ENCODE data around the gene DLGAP1. TPM values are rescaled to one million over a fixed set of nuclear protein-coding genes. Genes with fewer than 3 reads are reported as not detected.

Gene DLGAP1
- total RNA-seq, 1 experiment from 2014 or later, result 0.07 TPM

GRCh38 chr18:4207383-4207985, 247.6 kb downstream of the DLGAP1 start:
- TF ChIP-seq, protein P1, sequence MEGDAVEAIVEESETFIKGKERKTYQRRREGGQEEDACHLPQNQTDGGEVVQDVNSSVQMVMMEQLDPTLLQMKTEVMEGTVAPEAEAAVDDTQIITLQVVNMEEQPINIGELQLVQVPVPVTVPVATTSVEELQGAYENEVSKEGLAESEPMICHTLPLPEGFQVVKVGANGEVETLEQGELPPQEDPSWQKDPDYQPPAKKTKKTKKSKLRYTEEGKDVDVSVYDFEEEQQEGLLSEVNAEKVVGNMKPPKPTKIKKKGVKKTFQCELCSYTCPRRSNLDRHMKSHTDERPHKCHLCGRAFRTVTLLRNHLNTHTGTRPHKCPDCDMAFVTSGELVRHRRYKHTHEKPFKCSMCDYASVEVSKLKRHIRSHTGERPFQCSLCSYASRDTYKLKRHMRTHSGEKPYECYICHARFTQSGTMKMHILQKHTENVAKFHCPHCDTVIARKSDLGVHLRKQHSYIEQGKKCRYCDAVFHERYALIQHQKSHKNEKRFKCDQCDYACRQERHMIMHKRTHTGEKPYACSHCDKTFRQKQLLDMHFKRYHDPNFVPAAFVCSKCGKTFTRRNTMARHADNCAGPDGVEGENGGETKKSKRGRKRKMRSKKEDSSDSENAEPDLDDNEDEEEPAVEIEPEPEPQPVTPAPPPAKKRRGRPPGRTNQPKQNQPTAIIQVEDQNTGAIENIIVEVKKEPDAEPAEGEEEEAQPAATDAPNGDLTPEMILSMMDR (IDR thresholded peaks at IDR 0.05; ENCODE audit: insufficient read depth in 1 of 2, low read depth in 1 of 2, low read length in 1 of 2, severe bottlenecking in 1 of 2, unreplicated experiment in 1 of 2), result no peak
- ChIA-PET CTCF (no interaction called here), POLR2A (no interaction called here)
- Mint-ChIP-seq H3K36me3 (ENCODE audit: insufficient read depth, unreplicated experiment) (no peaks in the 10 kb centered on the region), H3K27me3 (ENCODE audit: insufficient read depth, unreplicated experiment) (peaks cover 10% of the 10 kb centered on the region), H3K4me1 (ENCODE audit: low read depth, unreplicated experiment) (no peaks in the 10 kb centered on the region), H3K4me3 (ENCODE audit: unreplicated experiment) (no peak overlapping the region), H3K27ac (ENCODE audit: unreplicated experiment) (no peak overlapping the region), H3K9me3 (ENCODE audit: unreplicated experiment) (no peaks in the 10 kb centered on the region)
- no peaks in the 10 kb centered on the region for H3K27me3 ChIP-seq (replicated peaks; ENCODE audit: control insufficient read depth, insufficient read depth, low read length)
- H3K36me3 ChIP-seq (ENCODE audit: control insufficient read depth, insufficient read depth, low read length), result no peaks in the 10 kb centered on the region
- no TSS peak for BruUV-seq (replicated peaks)
- no peaks in the 10 kb centered on the region for H3K9me3 ChIP-seq
- intact Hi-C loops (cut with micrococcal nuclease; ENCODE audit: unreplicated experiment), result no loop called here
- no peak overlapping the region for H3K4me3 ChIP-seq (ENCODE audit: low read depth, low read length)
- H3K4me1 ChIP-seq, result no peaks in the 10 kb centered on the region
- no peak for DNase-seq

- Mint-ChIP-seq H3K36me3 (ENCODE audit: insufficient read depth, unreplicated experiment) (peaks cover 2% of the 10 kb centered on the region), H3K4me1 (ENCODE audit: low read depth, unreplicated experiment) (no peaks in the 10 kb centered on the region), H3K4me3 (ENCODE audit: unreplicated experiment) (no peak overlapping the region), H3K27ac (ENCODE audit: unreplicated experiment) (no peak overlapping the region), H3K27me3 (ENCODE audit: insufficient read depth, unreplicated experiment) (peaks cover 10% of the 10 kb centered on the region), H3K9me3 (ENCODE audit: unreplicated experiment) (no peaks in the 10 kb centered on the region)
- no peak for DNase-seq
- Histone ChIP-seq H3K36me3 (ENCODE audit: control insufficient read depth, insufficient read depth, low read length) (no peaks in the 10 kb centered on the region), H3K4me1 (no peaks in the 10 kb centered on the region), H3K9me3 (no peaks in the 10 kb centered on the region), H3K27me3 (replicated peaks; ENCODE audit: control insufficient read depth, insufficient read depth, low read length) (no peaks in the 10 kb centered on the region), H3K4me3 (ENCODE audit: low read depth, low read length) (no peak overlapping the region)
- ChIA-PET CTCF (no interaction called here), POLR2A (no interaction called here)
- TF ChIP-seq, protein P1 (IDR thresholded peaks at IDR 0.05; ENCODE audit: insufficient read depth in 1 of 2, low read depth in 1 of 2, low read length in 1 of 2, severe bottlenecking in 1 of 2, unreplicated experiment in 1 of 2), result no peak
- intact Hi-C loops (cut with micrococcal nuclease; ENCODE audit: unreplicated experiment), result no loop called here
- BruUV-seq (replicated peaks), result no TSS peak
Measured at GRCh38 chr18:4204438-4204720, 250.7 kb downstream of the DLGAP1 start.

DNA sequence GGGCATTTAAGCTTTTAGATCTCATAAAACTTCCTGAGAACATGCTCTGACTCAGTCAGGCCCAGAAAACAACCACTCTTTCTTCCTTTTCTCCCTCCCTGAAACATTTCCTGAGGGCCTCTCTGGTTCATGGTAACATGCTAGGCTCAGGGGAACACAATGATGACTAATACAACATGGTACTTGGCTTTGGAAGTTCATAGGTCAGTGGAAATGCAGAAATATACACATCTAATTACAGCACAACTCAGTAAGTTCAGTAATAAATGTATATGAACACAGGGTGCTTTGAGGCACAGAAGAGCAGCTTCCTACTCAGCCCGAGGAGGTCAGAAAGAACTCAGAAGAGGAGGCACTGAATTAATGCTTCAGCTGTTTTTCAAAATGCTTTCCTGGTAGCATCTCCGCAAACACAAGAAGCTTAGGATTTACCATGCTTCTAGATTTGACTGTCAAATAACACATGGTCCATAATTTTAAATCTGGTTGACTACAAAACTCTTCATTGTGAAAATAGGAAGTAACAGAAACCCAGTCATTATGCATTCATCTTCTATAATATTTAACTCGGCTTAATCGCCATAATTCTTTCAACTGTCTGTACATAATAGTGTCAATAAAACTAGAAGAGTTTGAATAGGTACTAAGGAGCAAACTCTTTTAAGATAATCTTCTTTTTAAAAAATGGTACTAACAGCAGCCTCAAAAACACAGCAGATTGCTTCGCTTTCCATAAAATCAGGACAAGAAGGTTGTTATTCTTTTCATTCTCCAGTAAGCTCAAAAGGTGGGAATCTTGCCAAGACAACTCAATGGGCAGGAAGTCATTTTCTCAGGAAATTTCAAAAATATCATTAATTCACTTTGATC, 251.3 kb downstream of the DLGAP1 start:
- ChIA-PET POLR2A (no interaction called here), CTCF (no interaction called here)
- Histone ChIP-seq H3K9me3 (no peaks in the 10 kb centered on the region), H3K27me3 (replicated peaks; ENCODE audit: control insufficient read depth, insufficient read depth, low read length) (no peaks in the 10 kb centered on the region), H3K4me1 (no peaks in the 10 kb centered on the region), H3K4me3 (ENCODE audit: low read depth, low read length) (no peak overlapping the region), H3K36me3 (ENCODE audit: control insufficient read depth, insufficient read depth, low read length) (no peaks in the 10 kb centered on the region)
- DNase-seq, result no peak
- Mint-ChIP-seq H3K4me1 (ENCODE audit: low read depth, unreplicated experiment) (no peaks in the 10 kb centered on the region), H3K4me3 (ENCODE audit: unreplicated experiment) (no peak overlapping the region), H3K36me3 (ENCODE audit: insufficient read depth, unreplicated experiment) (peaks cover 4% of the 10 kb centered on the region), H3K27me3 (ENCODE audit: insufficient read depth, unreplicated experiment) (peaks cover 10% of the 10 kb centered on the region), H3K9me3 (ENCODE audit: unreplicated experiment) (no peaks in the 10 kb centered on the region), H3K27ac (ENCODE audit: unreplicated experiment) (no peak overlapping the region)
- intact Hi-C loops (cut with micrococcal nuclease; ENCODE audit: unreplicated experiment), result no loop called here
- BruUV-seq (replicated peaks), result no TSS peak
- TF ChIP-seq, protein P1 (IDR thresholded peaks at IDR 0.05; ENCODE audit: insufficient read depth in 1 of 2, low read depth in 1 of 2, low read length in 1 of 2, severe bottlenecking in 1 of 2, unreplicated experiment in 1 of 2), result no peak

Data from Caco-2 (cell line).